ENCODE results near the gene MPI. TPM values are rescaled to one million over a fixed set of nuclear protein-coding genes. Genes with fewer than 3 reads are reported as not detected.

MPI gene
- total RNA-seq, 4 donors from 2014 or later, result 17.1 to 59.2 (median 41.4) TPM

GRCh38 chr15:74937590-74938371, 47.9 kb downstream of the MPI start, which contains the start of gene COX5A:
COX5A (minus strand) TSS chr15:74938073; CDS start chr15:74938014, 59 bp downstream.
- DNase-seq (ENCODE audit: low spot score in 2 of 2), result peak; percentile 95 to 97
- Histone ChIP-seq H3K4me1 (peaks cover 15% of the 10 kb centered on the region), H3K9me3 (no peaks in the 10 kb centered on the region), H3K27me3 (no peaks in the 10 kb centered on the region), H3K36me3 (no peaks in the 10 kb centered on the region), H3K4me3 (peak within 1 kb of the TSS; percentile 91), H3K27ac (peak within 1 kb of the TSS; percentile 93)
- 0% methylated on average over 1 of the region's 85 CpGs for WGBS
- TF ChIP-seq POLR2A (IDR thresholded peaks at IDR 0.05) (peak; percentile 2 to 67), EP300 (IDR thresholded peaks at IDR 0.05) (no peak), POLR2AphosphoS5 (IDR thresholded peaks at IDR 0.05) (peak in 2 of 3 donors; percentile 20 to 78), CTCF (IDR thresholded peaks at IDR 0.05) (no peak)

- H3K27ac ChIP-seq, result no peak overlapping the region
- peaks cover 16% of the 10 kb centered on the region for H3K4me1 ChIP-seq
- no peak overlapping the region for H3K4me3 ChIP-seq
- TF ChIP-seq POLR2AphosphoS5 (IDR thresholded peaks at IDR 0.05) (no peak), POLR2A (IDR thresholded peaks at IDR 0.05) (no peak), CTCF (IDR thresholded peaks at IDR 0.05) (peak; percentile 92 to 93), EP300 (IDR thresholded peaks at IDR 0.05) (no peak)
- no peaks in the 10 kb centered on the region for H3K36me3 ChIP-seq
- H3K27me3 ChIP-seq, result no peaks in the 10 kb centered on the region
- 48% methylated on average over 7 of the region's 7 CpGs for WGBS
- peak; percentile 85 for DNase-seq (ENCODE audit: low spot score in 2 of 2)
- no peaks in the 10 kb centered on the region for H3K9me3 ChIP-seq
Observed at GRCh38 chr15:74950078-74950908, 60.5 kb downstream of the MPI start.

DNA sequence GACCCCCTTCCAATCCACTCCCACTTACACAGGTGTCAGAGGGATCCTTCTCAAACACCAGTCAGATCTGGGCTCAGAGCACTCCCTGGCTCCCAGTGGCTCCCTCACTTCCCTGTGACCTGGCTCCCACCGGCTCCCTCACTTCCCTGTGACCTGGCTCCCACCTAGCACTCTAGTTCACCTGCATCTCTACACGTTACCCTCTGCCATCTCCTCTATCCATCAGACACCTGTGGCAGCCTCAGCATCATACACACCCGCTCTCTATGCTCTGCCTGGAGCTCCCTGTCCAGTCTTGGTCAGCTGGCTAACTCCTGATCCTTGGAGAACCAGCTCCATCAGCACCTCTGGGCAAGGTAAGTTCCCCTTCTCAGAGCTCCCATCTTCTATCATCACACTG, 61.2 kb downstream of the MPI start:
- H3K9me3 ChIP-seq, result no peaks in the 10 kb centered on the region
- WGBS, result 71% methylated on average over 3 of the region's 3 CpGs
- DNase-seq (ENCODE audit: low spot score in 2 of 2), result no peak
- H3K27me3 ChIP-seq, result no peaks in the 10 kb centered on the region
- no peak for TF ChIP-seq POLR2AphosphoS5 (IDR thresholded peaks at IDR 0.05)
- no peak for TF ChIP-seq CTCF (IDR thresholded peaks at IDR 0.05)
- no peak for TF ChIP-seq POLR2A (IDR thresholded peaks at IDR 0.05)
- no peak for TF ChIP-seq EP300 (IDR thresholded peaks at IDR 0.05)
- no peaks in the 10 kb centered on the region for H3K36me3 ChIP-seq
- H3K4me3 ChIP-seq, result no peak overlapping the region
- no peak overlapping the region for H3K27ac ChIP-seq
- H3K4me1 ChIP-seq, result peaks cover 23% of the 10 kb centered on the region

Other genes starting within 250 kb of the MPI start
- gene EDC3, start 194.0 kb upstream of the MPI start, total RNA-seq, result 10 to 100 TPM; 13.0 to 52.4 (median 23.5) TPM
- gene CYP1A1, start 164.5 kb upstream of the MPI start, total RNA-seq, result 1 to 10 TPM in 3 of 4 donors, under 1 TPM in 1; 0.64 to 6.0 (median 2.8) TPM
- gene CYP1A2, start 141.2 kb upstream of the MPI start, total RNA-seq, result not detected
- gene CSK, start 108.0 kb upstream of the MPI start, total RNA-seq, result 10 to 100 TPM; 33.1 to 45.2 (median 35.5) TPM
- under 1 TPM in 1 of 4 donors, not detected in 3; 0.42 TPM for gene LMAN1L, start 77.2 kb upstream of the MPI start, total RNA-seq
- gene CPLX3, start 63.4 kb upstream of the MPI start, total RNA-seq, result under 1 TPM in 1 of 4 donors, not detected in 3; 0.47 TPM
- 100 to 1,000 TPM; 105 to 330 (median 129) TPM for gene ULK3, start 46.9 kb upstream of the MPI start, total RNA-seq
- 100 to 1,000 TPM in 2 of 4 donors, 10 to 100 TPM in 2; 82.7 to 120 (median 102) TPM for gene SCAMP2, start 16.7 kb upstream of the MPI start, total RNA-seq
- 10 to 100 TPM; 49.4 to 96.2 (median 68.0) TPM for gene FAM219B, start 16.8 kb downstream of the MPI start, total RNA-seq
- gene COX5A, start 48.0 kb downstream of the MPI start, total RNA-seq, result 100 to 1,000 TPM; 114 to 130 (median 122) TPM
- 1 to 10 TPM; 3.5 to 7.8 (median 6.1) TPM for gene RPP25, start 66.7 kb downstream of the MPI start, total RNA-seq
- 1 to 10 TPM in 3 of 4 donors, under 1 TPM in 1; 0.53 to 4.5 (median 2.7) TPM for gene SCAMP5, start 105.5 kb downstream of the MPI start, total RNA-seq
- gene PPCDC, start 133.5 kb downstream of the MPI start, total RNA-seq, result 10 to 100 TPM in 2 of 4 donors, 1 to 10 TPM in 2; 7.4 to 25.7 (median 13.1) TPM

Data from suprapubic skin (tissue), 4 donors.